ENCODE results near the gene SYT8.

SYT8 gene

GRCh38 chr11:1834062-1834610 is 654 bp upstream of the SYT8 start:
- DNase-seq = no peak

GRCh38 chr11:1835671-1836010 is 851 bp downstream of the SYT8 start:
- DNase-seq = no peak

- no peak for DNase-seq
These were observed 1.5 kb downstream of the SYT8 start for GRCh38 chr11:1836011-1836945.

GRCh38 chr11:1837171-1838076 is 2.6 kb downstream of the SYT8 start:
- peak in 1 of 2 experiments; percentile 7 for DNase-seq

- DNase-seq = no peak
These were observed 3.3 kb downstream of the SYT8 start for GRCh38 chr11:1838077-1838425.

- DNase-seq = no peak
These were observed 3.8 kb downstream of the SYT8 start, which contains the start of gene TNNI2 for GRCh38 chr11:1838426-1839144. Gene TNNI2, plus strand, starts transcription at chr11:1838981. Its CDS starts 716 bp downstream, at chr11:1839697.

- DNase-seq = no peak
These were observed 4.6 kb downstream of the SYT8 start for GRCh38 chr11:1839204-1839923.

GRCh38 chr11:1839924-1840779 is 5.4 kb downstream of the SYT8 start:
- no peak for DNase-seq

- no peak for DNase-seq
These were observed 6.1 kb downstream of the SYT8 start for GRCh38 chr11:1840780-1841480.

- DNase-seq = no peak
These were observed 6.8 kb downstream of the SYT8 start for GRCh38 chr11:1841511-1842148.

GRCh38 chr11:1842149-1843097 is 7.6 kb downstream of the SYT8 start:
- DNase-seq = no peak

- DNase-seq = no peak
These were observed 8.3 kb downstream of the SYT8 start for GRCh38 chr11:1843098-1843473.

GRCh38 chr11:1843796-1844195 is 9.0 kb downstream of the SYT8 start:
- DNase-seq = no peak

- DNase-seq = no peak
These were observed 9.7 kb downstream of the SYT8 start for GRCh38 chr11:1844221-1845094.

GRCh38 chr11:1845095-1845429 is 10.3 kb downstream of the SYT8 start:
- no peak for DNase-seq

- no peak for DNase-seq
These were observed 11.0 kb downstream of the SYT8 start for GRCh38 chr11:1845561-1846452.

GRCh38 chr11:1846453-1846932 is 11.7 kb downstream of the SYT8 start:
- DNase-seq = no peak
